A549 (cell line): ENCODE data around the gene EEF1A1. TPM values are rescaled to one million over a fixed set of nuclear protein-coding genes. Genes with fewer than 3 reads are reported as not detected.

ENCODE experiments used
- ATAC-seq, 2 experiments: fragments of 200-7000 bp in 1 of 2; fragments of >200 bp in 1 of 2; cut with Nextera tagmentation in 1 of 2; cut with Tn5 transposase in 1 of 2; 3 replicates each; pipeline versions ENCODE4 v1.8.0 to v1.9.1; 2018 to 2020; ENCODE audit warnings: mild to moderate bottlenecking in 1 of 2, moderate library complexity in 1 of 2
- CTCF ChIA-PET: fragments of 300-600 bp; sonication (Branson Sonifier 250); formaldehyde crosslinking; extraction: SDS; loops from one replicate; lab custom pipeline; 2021; ENCODE audit warnings: antibody characterized with exemption, inconsistent platforms; lab: Yijun Ruan, JAX
- POLR2A ChIA-PET: fragments of 350-600 bp; formaldehyde crosslinking; extraction: SDS; loops from one replicate; lab custom pipeline; 2021; ENCODE audit warnings: antibody characterized with exemption, inconsistent platforms; lab: Yijun Ruan, JAX
- DNase-seq, 2 experiments: peaks; one replicate each; pipeline versions ENCODE4 v3.0.0 to v3.0.0-alpha.2; 2011 to 2016; ENCODE audit warnings: low read depth in 1 of 2, low spot score in 1 of 2
- FAIRE-seq: peaks from 2 replicates; lab custom pipeline; 2011; peaks lifted over from hg19 to GRCh38; lab: Jason Lieb, UNC
- H3K27ac ChIP-seq, 2 experiments: fragments of >200 bp; sonication (Bioruptor Twin); formaldehyde crosslinking; 3 replicates each; pipeline ENCODE4 v1.5.1; 2016 to 2017
- H3K4me1 ChIP-seq: fragments of >200 bp; sonication (Bioruptor Twin); formaldehyde crosslinking; 3 replicates; pipeline ENCODE4 v1.6.1; 2016
- H3K4me2 ChIP-seq: fragments of >200 bp; sonication (Bioruptor Twin); formaldehyde crosslinking; 3 replicates; pipeline ENCODE4 v1.6.1; 2016
- H3K4me3 ChIP-seq: fragments of >200 bp; sonication (Bioruptor Twin); formaldehyde crosslinking; 3 replicates; pipeline ENCODE4 v1.5.1; 2016
- H3K9me3 ChIP-seq: fragments of >200 bp; sonication (Bioruptor Twin); formaldehyde crosslinking; 3 replicates; pipeline ENCODE4 v1.6.1; 2016
- CHD2 ChIP-seq: fragments of 150-350 bp; IDR thresholded peaks from 2 replicates; pipeline ENCODE4 v1.6.1; 2014; ENCODE audit warnings: low read length; ENCODE audit not compliant: partially characterized antibody
- HDAC2 ChIP-seq: fragments of 200-600 bp; sonication (generic); IDR thresholded peaks from 2 replicates; pipeline ENCODE4 v1.6.1; 2016
- HEYL ChIP-seq: fragments of 250-450 bp; sonication (Bioruptor Pico); IDR thresholded peaks from 2 replicates; pipeline ENCODE4 v1.8.0; 2021; ENCODE audit warnings: mild to moderate bottlenecking, moderate library complexity
- HOXA7 ChIP-seq: fragments of 250-450 bp; sonication (Bioruptor Pico); IDR thresholded peaks from 2 replicates; pipeline ENCODE4 v1.5.0; 2020; ENCODE audit warnings: mild to moderate bottlenecking, moderate library complexity
- HOXB13 ChIP-seq: fragments of 250-450 bp; sonication (Bioruptor Pico); IDR thresholded peaks from 2 replicates; pipeline ENCODE4 v1.5.0; 2020; ENCODE audit warnings: low read depth, mild to moderate bottlenecking, moderate library complexity
- HOXB5 ChIP-seq: fragments of 250-450 bp; sonication (Bioruptor Pico); IDR thresholded peaks from 2 replicates; pipeline ENCODE4 v1.5.0; 2020; ENCODE audit warnings: mild to moderate bottlenecking, moderate library complexity
- JUNB ChIP-seq: fragments of >200 bp; sonication (Bioruptor Twin); formaldehyde crosslinking; IDR thresholded peaks from 2 replicates; pipeline ENCODE4 v1.6.1; 2016
- KDM5A ChIP-seq: fragments of 200-600 bp; sonication (generic); IDR thresholded peaks from 2 replicates; pipeline ENCODE4 v1.6.1; 2016; ENCODE audit warnings: antibody characterized with exemption, mild to moderate bottlenecking
- MAFK ChIP-seq: fragments of 450-650 bp; IDR thresholded peaks from 2 replicates; pipeline ENCODE4 v1.6.1; 2014; ENCODE audit not compliant: partially characterized antibody
- MYC ChIP-seq: IDR thresholded peaks from 2 replicates; pipeline ENCODE4 v1.6.1; 2012; ENCODE audit warnings: mild to moderate bottlenecking, inconsistent platforms, low read length, improper control_type of control experiment, borderline replicate concordance
- NR3C1 ChIP-seq: fragments of >200 bp; sonication (Bioruptor Twin); formaldehyde crosslinking; IDR thresholded peaks from 3 replicates; pipeline ENCODE4 v1.6.1; 2017
- POLR2AphosphoS2 ChIP-seq: conservative IDR thresholded peaks from 2 replicates; pipeline ENCODE4 v1.6.1; 2012; ENCODE audit warnings: low read length, improper control_type of control experiment, inconsistent platforms
- SMC3 ChIP-seq: fragments of >200 bp; sonication (Bioruptor Twin); formaldehyde crosslinking; IDR thresholded peaks from 3 replicates; pipeline ENCODE4 v1.6.1; 2018; ENCODE audit warnings: inconsistent platforms
- ZC3H11A ChIP-seq: fragments of 450-650 bp; IDR thresholded peaks from 2 replicates; pipeline ENCODE4 v1.6.1; 2014; ENCODE audit warnings: antibody characterized with exemption, mild to moderate bottlenecking
- ZSCAN20 ChIP-seq: fragments of 250-450 bp; sonication (Bioruptor Pico); IDR thresholded peaks from 2 replicates; pipeline ENCODE4 v1.8.0; 2022; ENCODE audit warnings: mild to moderate bottlenecking, moderate library complexity
- WGBS: methylation state at CpG from one replicate; pipeline ENCODE4 v1.1.6; 2017; ENCODE audit errors: missing lambda C conversion rate; 5-methylcytosine and 5-hydroxymethylcytosine counted together
- polyA plus RNA-seq, 4 experiments: library from polyadenylated mRNA; depleted of rRNA in 3 of 4; stranded (reverse); fragments of >200 nt; fragmentation: RNase III in 1 of 4; extraction: RNeasy Plus Mini Kit Qiagen cat#74134 plus additional on column Dnase treatment in 1 of 4; gene quantifications; 2 replicates in 3 of 4; 3 replicates in 1 of 4; pipeline ENCODE4 v1.2.3, GENCODE V29; 2011 to 2017
- small RNA-seq, 6 experiments: library from RNA; depleted of rRNA; stranded (forward); fragments of <200 nt; gene quantifications; one replicate each; pipeline ENCODE3, GENCODE V24; 2012
- TF ChIP-seq, protein P1 (sequence below): IDR thresholded peaks from 2 replicates; pipeline ENCODE4 v1.6.1; 2012; ENCODE audit warnings: low read depth, borderline replicate concordance
- TF ChIP-seq, protein P2 (sequence below): fragments of 450-650 bp; IDR thresholded peaks from 2 replicates; pipeline ENCODE4 v1.6.1; 2014; ENCODE audit warnings: antibody characterized with exemption
- TF ChIP-seq, protein P3 (sequence below): IDR thresholded peaks from 2 replicates; pipeline ENCODE4 v1.6.1; 2012
- TF ChIP-seq, protein P4 (sequence below): fragments of >200 bp; sonication (Bioruptor Twin); formaldehyde crosslinking; IDR thresholded peaks from 3 replicates; pipeline ENCODE4 v1.5.1; 2016

EEF1A1 gene
- polyA plus RNA-seq, 2 of the 4 experiments (the other 2 are of a cell fraction): 5,660 to 9,755 TPM

DNA sequence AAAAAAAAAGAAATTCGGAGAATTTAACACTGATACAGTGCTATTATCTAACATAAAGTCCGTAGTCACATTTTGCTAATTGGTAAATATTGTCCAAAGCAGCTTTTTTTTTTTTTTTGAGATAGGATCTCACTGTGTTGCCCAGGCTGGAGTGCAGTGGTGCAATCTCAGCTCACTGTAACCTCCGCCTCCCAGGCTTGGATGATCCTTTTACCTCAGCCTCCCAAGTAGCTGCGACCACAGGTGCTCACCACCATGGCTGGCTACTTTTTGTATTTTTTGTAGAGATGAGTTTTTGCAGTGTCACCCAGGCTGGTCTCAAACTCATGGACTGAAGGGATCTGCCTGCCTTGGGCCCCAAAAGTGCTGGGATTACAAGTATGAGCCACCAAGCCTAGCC, 43.4 kb downstream of the EEF1A1 start:
- no peak for TF ChIP-seq HDAC2
- no peak for TF ChIP-seq NR3C1
- TF ChIP-seq CHD2: no peak
- TF ChIP-seq HOXB13 (CRISPR knock-in tag): no peak
- TF ChIP-seq, protein P1, sequence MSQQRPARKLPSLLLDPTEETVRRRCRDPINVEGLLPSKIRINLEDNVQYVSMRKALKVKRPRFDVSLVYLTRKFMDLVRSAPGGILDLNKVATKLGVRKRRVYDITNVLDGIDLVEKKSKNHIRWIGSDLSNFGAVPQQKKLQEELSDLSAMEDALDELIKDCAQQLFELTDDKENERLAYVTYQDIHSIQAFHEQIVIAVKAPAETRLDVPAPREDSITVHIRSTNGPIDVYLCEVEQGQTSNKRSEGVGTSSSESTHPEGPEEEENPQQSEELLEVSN: no peak
- TF ChIP-seq, protein P2, sequence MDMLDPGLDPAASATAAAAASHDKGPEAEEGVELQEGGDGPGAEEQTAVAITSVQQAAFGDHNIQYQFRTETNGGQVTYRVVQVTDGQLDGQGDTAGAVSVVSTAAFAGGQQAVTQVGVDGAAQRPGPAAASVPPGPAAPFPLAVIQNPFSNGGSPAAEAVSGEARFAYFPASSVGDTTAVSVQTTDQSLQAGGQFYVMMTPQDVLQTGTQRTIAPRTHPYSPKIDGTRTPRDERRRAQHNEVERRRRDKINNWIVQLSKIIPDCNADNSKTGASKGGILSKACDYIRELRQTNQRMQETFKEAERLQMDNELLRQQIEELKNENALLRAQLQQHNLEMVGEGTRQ: no peak
- no peak for TF ChIP-seq HOXA7
- no peak for TF ChIP-seq MYC
- TF ChIP-seq ZSCAN20 (CRISPR knock-in tag): no peak
- no peak for TF ChIP-seq HEYL (CRISPR knock-in tag)
- TF ChIP-seq, protein P3, sequence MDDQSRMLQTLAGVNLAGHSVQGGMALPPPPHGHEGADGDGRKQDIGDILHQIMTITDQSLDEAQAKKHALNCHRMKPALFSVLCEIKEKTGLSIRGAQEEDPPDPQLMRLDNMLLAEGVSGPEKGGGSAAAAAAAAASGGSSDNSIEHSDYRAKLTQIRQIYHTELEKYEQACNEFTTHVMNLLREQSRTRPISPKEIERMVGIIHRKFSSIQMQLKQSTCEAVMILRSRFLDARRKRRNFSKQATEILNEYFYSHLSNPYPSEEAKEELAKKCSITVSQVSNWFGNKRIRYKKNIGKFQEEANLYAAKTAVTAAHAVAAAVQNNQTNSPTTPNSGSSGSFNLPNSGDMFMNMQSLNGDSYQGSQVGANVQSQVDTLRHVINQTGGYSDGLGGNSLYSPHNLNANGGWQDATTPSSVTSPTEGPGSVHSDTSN: no peak
- no peak for TF ChIP-seq SMC3
- ChIA-PET POLR2A (no interaction called here), CTCF (no interaction called here)
- 96% methylated on average over 4 of the region's 4 CpGs for WGBS
- H3K4me2 ChIP-seq: no peak overlapping the region
- no peaks in the 10 kb centered on the region for H3K9me3 ChIP-seq
- no peaks in the 10 kb centered on the region for H3K4me1 ChIP-seq
- FAIRE-seq (no peak), DNase-seq (no peak), ATAC-seq (no peak)
- H3K27ac ChIP-seq: no peak overlapping the region
- no peak overlapping the region for H3K4me3 ChIP-seq

DNA sequence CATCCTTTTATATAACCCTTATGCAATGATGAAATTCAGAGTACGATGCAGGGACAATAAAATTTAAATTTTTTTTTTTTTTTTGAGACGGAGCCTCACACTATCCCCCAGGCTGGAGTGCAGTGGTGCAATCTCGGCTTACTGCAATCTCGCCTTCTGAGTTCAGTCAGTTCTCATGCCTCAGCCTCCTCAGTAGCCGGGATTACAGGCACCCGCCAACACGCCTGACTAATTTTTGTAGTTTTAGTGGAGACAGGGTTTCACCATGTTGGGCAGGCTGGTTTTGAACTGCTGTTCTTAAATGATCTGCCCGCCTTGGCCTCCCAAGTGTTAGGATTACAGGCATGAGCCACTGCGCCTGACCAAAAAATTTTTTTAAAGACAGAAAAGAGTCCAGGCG, 44.1 kb downstream of the EEF1A1 start:
- DNase-seq: no peak
- ChIA-PET CTCF (no interaction called here), POLR2A (no interaction called here)
- TF ChIP-seq ZC3H11A (no peak), MAFK (no peak), POLR2AphosphoS2 (no peak), JUNB (no peak), KDM5A (no peak)
- TF ChIP-seq, protein P4, sequence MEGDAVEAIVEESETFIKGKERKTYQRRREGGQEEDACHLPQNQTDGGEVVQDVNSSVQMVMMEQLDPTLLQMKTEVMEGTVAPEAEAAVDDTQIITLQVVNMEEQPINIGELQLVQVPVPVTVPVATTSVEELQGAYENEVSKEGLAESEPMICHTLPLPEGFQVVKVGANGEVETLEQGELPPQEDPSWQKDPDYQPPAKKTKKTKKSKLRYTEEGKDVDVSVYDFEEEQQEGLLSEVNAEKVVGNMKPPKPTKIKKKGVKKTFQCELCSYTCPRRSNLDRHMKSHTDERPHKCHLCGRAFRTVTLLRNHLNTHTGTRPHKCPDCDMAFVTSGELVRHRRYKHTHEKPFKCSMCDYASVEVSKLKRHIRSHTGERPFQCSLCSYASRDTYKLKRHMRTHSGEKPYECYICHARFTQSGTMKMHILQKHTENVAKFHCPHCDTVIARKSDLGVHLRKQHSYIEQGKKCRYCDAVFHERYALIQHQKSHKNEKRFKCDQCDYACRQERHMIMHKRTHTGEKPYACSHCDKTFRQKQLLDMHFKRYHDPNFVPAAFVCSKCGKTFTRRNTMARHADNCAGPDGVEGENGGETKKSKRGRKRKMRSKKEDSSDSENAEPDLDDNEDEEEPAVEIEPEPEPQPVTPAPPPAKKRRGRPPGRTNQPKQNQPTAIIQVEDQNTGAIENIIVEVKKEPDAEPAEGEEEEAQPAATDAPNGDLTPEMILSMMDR: no peak
- Histone ChIP-seq H3K4me1 (no peaks in the 10 kb centered on the region), H3K4me3 (no peak overlapping the region), H3K27ac (no peak overlapping the region), H3K9me3 (no peaks in the 10 kb centered on the region), H3K4me2 (no peak overlapping the region)
- 94% methylated on average over 10 of the region's 10 CpGs for WGBS
- ATAC-seq: no peak
- no peak for FAIRE-seq

DNA sequence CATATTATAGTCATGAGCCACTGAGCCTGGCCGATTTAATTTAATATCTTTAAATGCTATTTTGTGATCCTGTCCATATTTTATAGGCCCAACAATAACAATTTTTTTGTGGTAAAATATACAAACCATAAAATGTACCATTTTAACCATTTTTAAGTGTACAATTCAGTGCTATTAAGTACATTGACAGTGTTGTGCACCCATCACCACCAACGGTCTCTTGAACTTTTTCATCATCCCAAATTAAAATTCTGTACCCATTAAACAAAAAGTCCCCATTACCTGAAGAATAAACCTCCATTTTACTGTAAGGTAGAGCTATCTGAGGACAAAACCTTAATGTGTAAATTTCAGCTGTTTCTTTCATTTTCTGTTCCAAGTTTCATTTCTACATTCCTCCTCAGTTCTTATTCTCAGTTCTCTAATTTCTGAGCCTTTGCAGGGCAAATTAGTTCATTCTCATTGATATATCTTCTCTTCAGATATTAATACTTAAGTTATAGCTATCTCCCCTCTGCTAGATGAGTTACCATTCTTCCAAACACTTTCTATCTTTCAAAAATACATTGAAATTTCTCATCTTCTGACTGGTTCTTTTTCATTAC, 49.0 kb downstream of the EEF1A1 start:
- Histone ChIP-seq H3K27ac (no peak overlapping the region), H3K4me3 (no peak overlapping the region), H3K9me3 (no peaks in the 10 kb centered on the region), H3K4me1 (no peaks in the 10 kb centered on the region), H3K4me2 (no peak overlapping the region)
- no peak for TF ChIP-seq HOXB5 (CRISPR knock-in tag)
- no peak for TF ChIP-seq HDAC2
- FAIRE-seq: no peak
- CTCF ChIA-PET: interaction anchor here (1.1 kb wide), 1 partner anchor 13 kb away, joined by 3 read pairs; no protein-coding TSS in a partner anchor
- 70% methylated on average over 2 of the region's 2 CpGs for WGBS
- no peak for ATAC-seq
- DNase-seq: no peak
- POLR2A ChIA-PET: no interaction called here

Small RNA genes within 50 kb of the gene (small RNA-seq; reads per million reads assigned to genes)
- gene AL603910.2 (0 reads per million in 6 experiments), gene RN7SL827P (0 reads per million in 6 experiments)

Other genes starting within 250 kb of the EEF1A1 start
- not detected in 2 replicates for gene DPPA5, start 166.8 kb downstream of the EEF1A1 start, polyA plus RNA-seq (2011; rRNA removed)
- not detected in 3 replicates for gene DPPA5, start 166.8 kb downstream of the EEF1A1 start, polyA plus RNA-seq (2017; fragmentation: RNase III; extraction: RNeasy Plus Mini Kit Qiagen cat#74134 plus additional on column Dnase treatment)
- gene KHDC3L, start 158.4 kb downstream of the EEF1A1 start, polyA plus RNA-seq (2011; rRNA removed): not detected in 2 replicates
- not detected in 3 replicates for gene KHDC3L, start 158.4 kb downstream of the EEF1A1 start, polyA plus RNA-seq (2017; fragmentation: RNase III; extraction: RNeasy Plus Mini Kit Qiagen cat#74134 plus additional on column Dnase treatment)
- gene OOEP, start 151.1 kb downstream of the EEF1A1 start, polyA plus RNA-seq (2011; rRNA removed): not detected in 2 replicates
- not detected in 3 replicates for gene OOEP, start 151.1 kb downstream of the EEF1A1 start, polyA plus RNA-seq (2017; fragmentation: RNase III; extraction: RNeasy Plus Mini Kit Qiagen cat#74134 plus additional on column Dnase treatment)
- gene DDX43, start 126.2 kb downstream of the EEF1A1 start, polyA plus RNA-seq (2011; rRNA removed): not detected in 2 replicates
- not detected in 3 replicates for gene DDX43, start 126.2 kb downstream of the EEF1A1 start, polyA plus RNA-seq (2017; fragmentation: RNase III; extraction: RNeasy Plus Mini Kit Qiagen cat#74134 plus additional on column Dnase treatment)
- 4.6 and 7.2 TPM in 2 replicates for gene CGAS, start 68.7 kb downstream of the EEF1A1 start, polyA plus RNA-seq (2011; rRNA removed)
- gene CGAS, start 68.7 kb downstream of the EEF1A1 start, polyA plus RNA-seq (2017; fragmentation: RNase III; extraction: RNeasy Plus Mini Kit Qiagen cat#74134 plus additional on column Dnase treatment): 4.7 to 4.9 TPM (median 4.9 TPM) in 3 replicates
- 19.9 and 22.1 TPM in 2 replicates for gene MTO1, start 59.3 kb downstream of the EEF1A1 start, polyA plus RNA-seq (2011; rRNA removed)
- 11.4 to 13.5 TPM (median 12.8 TPM) in 3 replicates for gene MTO1, start 59.3 kb downstream of the EEF1A1 start, polyA plus RNA-seq (2017; fragmentation: RNase III; extraction: RNeasy Plus Mini Kit Qiagen cat#74134 plus additional on column Dnase treatment)
- 9.6 and 10.0 TPM in 2 replicates for gene SLC17A5, start 133.0 kb upstream of the EEF1A1 start, polyA plus RNA-seq (2011; rRNA removed)
- gene SLC17A5, start 133.0 kb upstream of the EEF1A1 start, polyA plus RNA-seq (2017; fragmentation: RNase III; extraction: RNeasy Plus Mini Kit Qiagen cat#74134 plus additional on column Dnase treatment): 7.0 to 10.6 TPM (median 7.8 TPM) in 3 replicates
- gene CD109, start 175.2 kb upstream of the EEF1A1 start, polyA plus RNA-seq (2011; rRNA removed): 47.1 and 56.7 TPM in 2 replicates
- gene CD109, start 175.2 kb upstream of the EEF1A1 start, polyA plus RNA-seq (2017; fragmentation: RNase III; extraction: RNeasy Plus Mini Kit Qiagen cat#74134 plus additional on column Dnase treatment): 17.3 to 18.3 TPM (median 17.8 TPM) in 3 replicates